OCI-LY3 (cell line): ENCODE data around the gene PPIB.

ENCODE experiments used
- EZH2phosphoT487 ChIP-seq: fragments of 200-600 bp; shearing (Covaris generic); IDR thresholded peaks from 2 replicates; pipeline ENCODE4 v1.6.1; 2018; ENCODE audit warnings: antibody characterized with exemption, mixed run types, low read depth
- TF ChIP-seq, protein P1 (sequence below): fragments of 200-600, 300-600 bp; sonication (generic); IDR thresholded peaks from 2 replicates; pipeline ENCODE4 v1.5.1; 2014; ENCODE audit warnings: antibody characterized with exemption, low read length, low read depth

DNA sequence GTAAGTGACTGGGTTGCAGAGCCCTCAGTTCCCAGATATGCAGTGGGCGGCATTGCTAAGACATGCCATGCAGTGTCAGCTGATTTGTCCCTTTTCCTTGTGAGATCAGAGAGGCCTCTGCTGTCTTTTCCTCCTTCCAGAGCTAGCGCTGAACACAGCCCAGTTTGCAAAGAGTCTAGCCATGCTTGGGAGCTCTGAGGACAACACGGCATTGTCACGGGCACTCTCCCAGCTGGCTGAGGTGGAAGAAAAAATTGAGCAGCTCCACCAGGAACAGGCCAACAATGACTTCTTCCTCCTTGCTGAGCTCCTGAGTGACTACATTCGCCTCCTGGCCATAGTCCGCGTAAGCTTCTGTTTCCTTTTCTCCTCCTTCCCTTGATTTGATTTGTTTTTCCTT, 31.3 kb downstream of the PPIB start:
- TF ChIP-seq, protein P1, sequence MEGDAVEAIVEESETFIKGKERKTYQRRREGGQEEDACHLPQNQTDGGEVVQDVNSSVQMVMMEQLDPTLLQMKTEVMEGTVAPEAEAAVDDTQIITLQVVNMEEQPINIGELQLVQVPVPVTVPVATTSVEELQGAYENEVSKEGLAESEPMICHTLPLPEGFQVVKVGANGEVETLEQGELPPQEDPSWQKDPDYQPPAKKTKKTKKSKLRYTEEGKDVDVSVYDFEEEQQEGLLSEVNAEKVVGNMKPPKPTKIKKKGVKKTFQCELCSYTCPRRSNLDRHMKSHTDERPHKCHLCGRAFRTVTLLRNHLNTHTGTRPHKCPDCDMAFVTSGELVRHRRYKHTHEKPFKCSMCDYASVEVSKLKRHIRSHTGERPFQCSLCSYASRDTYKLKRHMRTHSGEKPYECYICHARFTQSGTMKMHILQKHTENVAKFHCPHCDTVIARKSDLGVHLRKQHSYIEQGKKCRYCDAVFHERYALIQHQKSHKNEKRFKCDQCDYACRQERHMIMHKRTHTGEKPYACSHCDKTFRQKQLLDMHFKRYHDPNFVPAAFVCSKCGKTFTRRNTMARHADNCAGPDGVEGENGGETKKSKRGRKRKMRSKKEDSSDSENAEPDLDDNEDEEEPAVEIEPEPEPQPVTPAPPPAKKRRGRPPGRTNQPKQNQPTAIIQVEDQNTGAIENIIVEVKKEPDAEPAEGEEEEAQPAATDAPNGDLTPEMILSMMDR = no peak
- TF ChIP-seq EZH2phosphoT487 = no peak
